GM06990 (cell line): ENCODE measurements around the gene ELK3.

Experiments used
- DNase-seq: peaks from one replicate; pipeline ENCODE4 v3.0.0-alpha.2; 2011; ENCODE audit not compliant: insufficient read length; ENCODE audit errors: extremely low read depth
- H3K27me3 ChIP-seq: replicated peaks from 2 replicates; pipeline ENCODE4 v1.6.0; 2011; ENCODE audit warnings: low read length; ENCODE audit not compliant: control insufficient read depth, insufficient read depth
- H3K36me3 ChIP-seq: 2 replicates; pipeline ENCODE4 v1.5.1; 2011; ENCODE audit warnings: low read length; ENCODE audit not compliant: control insufficient read depth, insufficient read depth
- H3K4me3 ChIP-seq: replicated peaks from 2 replicates; pipeline ENCODE4 v1.5.1; 2011; ENCODE audit warnings: low read depth, mild to moderate bottlenecking, control low read depth, low read length
- TF ChIP-seq, protein P1 (sequence below): IDR thresholded peaks from 2 replicates; pipeline ENCODE4 v1.5.1; 2011; ENCODE audit warnings: low read length, control low read depth, mild to moderate bottlenecking, inconsistent platforms; ENCODE audit not compliant: insufficient read depth, poor library complexity, severe bottlenecking

ELK3 gene

DNA sequence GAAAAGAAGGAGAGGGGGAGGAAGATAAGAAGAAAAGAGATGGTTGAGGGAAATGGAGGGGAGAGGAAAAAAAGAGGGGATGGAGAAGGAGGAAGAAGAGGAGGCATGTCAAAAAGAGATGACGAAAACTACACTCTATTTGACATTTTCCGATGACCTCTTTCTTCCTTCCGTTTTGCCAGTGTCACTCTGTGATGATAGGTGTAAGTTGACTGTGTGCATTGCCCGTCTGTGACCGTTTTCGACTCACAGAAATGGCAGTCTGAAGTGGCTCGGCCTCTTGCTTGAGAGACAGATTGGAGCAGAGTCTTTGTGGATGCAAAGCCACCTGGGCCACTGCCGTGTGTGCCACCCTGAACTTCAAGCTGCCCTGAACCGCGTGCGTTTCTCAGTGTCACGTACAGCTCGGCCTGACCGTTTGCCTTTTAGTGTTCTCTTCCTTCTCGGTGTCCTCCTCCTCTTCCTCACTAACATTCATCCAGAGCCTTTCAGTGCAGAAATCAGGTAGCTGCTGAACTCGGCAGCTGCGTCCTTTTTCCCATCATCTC lies 32.7 kb downstream of the ELK3 start:
- H3K36me3 ChIP-seq: peaks cover 6% of the 10 kb centered on the region
- no peaks in the 10 kb centered on the region for H3K27me3 ChIP-seq
- DNase-seq: no peak
- TF ChIP-seq, protein P1, sequence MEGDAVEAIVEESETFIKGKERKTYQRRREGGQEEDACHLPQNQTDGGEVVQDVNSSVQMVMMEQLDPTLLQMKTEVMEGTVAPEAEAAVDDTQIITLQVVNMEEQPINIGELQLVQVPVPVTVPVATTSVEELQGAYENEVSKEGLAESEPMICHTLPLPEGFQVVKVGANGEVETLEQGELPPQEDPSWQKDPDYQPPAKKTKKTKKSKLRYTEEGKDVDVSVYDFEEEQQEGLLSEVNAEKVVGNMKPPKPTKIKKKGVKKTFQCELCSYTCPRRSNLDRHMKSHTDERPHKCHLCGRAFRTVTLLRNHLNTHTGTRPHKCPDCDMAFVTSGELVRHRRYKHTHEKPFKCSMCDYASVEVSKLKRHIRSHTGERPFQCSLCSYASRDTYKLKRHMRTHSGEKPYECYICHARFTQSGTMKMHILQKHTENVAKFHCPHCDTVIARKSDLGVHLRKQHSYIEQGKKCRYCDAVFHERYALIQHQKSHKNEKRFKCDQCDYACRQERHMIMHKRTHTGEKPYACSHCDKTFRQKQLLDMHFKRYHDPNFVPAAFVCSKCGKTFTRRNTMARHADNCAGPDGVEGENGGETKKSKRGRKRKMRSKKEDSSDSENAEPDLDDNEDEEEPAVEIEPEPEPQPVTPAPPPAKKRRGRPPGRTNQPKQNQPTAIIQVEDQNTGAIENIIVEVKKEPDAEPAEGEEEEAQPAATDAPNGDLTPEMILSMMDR: no peak
- H3K4me3 ChIP-seq: no peak overlapping the region

DNA sequence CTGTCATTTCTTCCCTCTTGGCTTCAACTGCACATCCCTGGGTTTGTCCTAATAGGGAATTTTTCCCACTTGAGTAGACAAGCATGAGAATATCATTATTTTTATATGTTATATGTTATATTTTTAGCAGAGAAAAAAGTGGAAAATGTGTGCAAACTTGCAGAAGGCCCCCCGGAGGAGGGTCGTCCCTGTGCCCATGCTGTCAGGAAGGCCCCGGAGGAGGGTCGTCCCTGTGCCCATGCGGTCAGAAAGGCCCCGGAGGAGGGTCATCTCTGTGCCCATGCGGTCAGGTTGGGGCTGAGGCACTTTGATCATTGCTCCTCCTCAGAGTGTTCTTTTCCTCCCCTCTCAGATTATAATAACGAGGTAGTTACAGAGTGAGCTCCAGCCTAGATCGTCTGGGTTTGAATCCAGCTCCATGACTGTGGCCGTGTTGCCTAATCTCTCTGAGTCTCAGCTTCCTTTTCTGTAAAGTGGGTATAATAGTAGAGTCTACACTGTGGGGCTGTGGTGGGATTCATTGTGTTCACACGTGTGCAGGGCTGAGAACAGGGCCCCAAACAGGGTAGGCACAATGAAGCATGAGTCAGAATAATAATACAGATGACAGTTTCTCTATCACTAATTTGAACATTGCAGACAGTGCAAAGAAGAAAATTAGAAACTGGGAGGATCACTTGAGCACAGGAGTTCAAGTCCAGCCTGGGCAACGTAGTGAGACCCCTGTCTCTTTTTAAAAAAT lies 33.4 kb downstream of the ELK3 start:
- H3K27me3 ChIP-seq: no peaks in the 10 kb centered on the region
- H3K4me3 ChIP-seq: no peak overlapping the region
- H3K36me3 ChIP-seq: peaks cover 6% of the 10 kb centered on the region
- DNase-seq: no peak
- TF ChIP-seq, protein P1: no peak

DNA sequence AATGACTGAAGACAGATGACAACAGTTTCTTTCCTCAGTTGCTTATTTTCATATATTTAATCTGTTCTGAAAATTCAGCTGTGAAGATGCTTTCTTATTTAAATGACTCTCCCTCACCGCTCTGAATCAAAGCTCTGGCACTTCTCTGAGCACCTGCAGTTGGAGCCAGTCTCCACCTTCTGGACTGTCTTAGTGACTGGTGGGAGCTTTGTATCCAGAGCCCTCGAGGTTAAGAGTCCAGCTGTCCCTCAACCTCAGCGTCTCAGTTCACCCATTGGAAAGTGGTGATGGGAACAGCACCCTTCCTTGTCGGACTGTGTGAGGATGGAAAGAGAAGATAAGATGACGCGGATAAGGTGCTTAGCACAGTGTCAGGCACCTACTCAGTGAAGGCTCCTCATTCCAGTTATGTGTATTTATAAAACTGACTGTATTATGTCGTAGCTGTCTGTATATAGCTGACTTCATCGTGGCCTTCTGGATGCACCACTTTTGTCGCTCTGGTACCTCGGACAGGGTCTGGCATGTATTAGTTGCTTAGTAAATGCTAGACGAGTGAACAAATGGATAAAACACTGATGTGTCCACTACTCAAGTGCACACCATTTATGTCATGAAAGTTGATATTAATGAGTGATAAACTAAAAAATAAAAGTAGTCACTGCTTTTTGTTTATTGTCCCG lies 34.5 kb downstream of the ELK3 start:
- TF ChIP-seq, protein P1: no peak
- no peak overlapping the region for H3K4me3 ChIP-seq
- H3K27me3 ChIP-seq: no peaks in the 10 kb centered on the region
- no peak for DNase-seq
- H3K36me3 ChIP-seq: peaks cover 6% of the 10 kb centered on the region

DNA sequence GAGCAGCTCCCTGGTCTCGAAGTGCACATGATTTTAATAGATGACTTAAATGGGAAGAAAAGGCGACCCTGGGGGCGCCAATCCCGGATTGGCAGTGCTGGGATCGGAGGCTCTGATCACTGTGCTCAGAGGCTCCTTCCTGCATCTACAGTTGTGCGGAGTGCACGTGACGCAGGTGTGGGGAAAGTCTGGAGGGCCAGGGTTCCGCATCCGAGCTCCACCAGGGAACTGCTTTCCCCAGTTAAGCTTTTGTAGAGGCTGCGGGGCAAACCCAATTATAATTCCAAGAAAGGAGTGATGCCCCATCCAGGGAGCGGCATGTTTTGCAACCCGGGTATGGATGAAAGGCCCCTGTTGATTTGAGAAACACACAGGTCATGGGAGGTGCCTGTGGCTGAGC lies 36.5 kb downstream of the ELK3 start:
- TF ChIP-seq, protein P1: no peak
- no peak overlapping the region for H3K4me3 ChIP-seq
- H3K27me3 ChIP-seq: no peaks in the 10 kb centered on the region
- peaks cover 6% of the 10 kb centered on the region for H3K36me3 ChIP-seq
- no peak for DNase-seq

DNA sequence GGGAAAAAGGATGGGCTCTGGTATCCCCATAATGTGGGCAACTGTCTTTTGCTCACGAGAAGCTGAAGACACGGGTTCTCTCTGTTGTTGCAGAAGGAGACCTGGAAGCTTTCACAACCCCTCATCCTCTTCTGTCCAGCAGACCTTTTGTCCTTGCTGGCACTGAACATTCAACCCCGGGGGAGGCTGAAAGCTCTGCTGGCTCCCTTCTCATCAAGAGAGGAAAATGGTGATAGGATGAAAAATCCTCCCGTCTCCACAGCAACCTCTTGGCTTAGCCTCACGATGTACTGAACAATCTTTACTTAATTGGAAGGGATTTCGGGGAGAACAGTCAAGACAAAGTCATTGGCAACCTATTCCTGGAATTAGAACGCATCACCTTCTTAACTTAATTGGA lies 39.0 kb downstream of the ELK3 start:
- DNase-seq: no peak
- Histone ChIP-seq H3K4me3 (no peak overlapping the region), H3K27me3 (no peaks in the 10 kb centered on the region), H3K36me3 (no peaks in the 10 kb centered on the region; the same call in 1 of the 2 replicates)
- TF ChIP-seq, protein P1: no peak
